ENCODE measurements around the gene RNF227.

GRCh38 chr17:7940743-7941142, 24.7 kb upstream of the RNF227 start:
- TF ChIP-seq CTCF (IDR thresholded peaks at IDR 0.05; ENCODE audit: low read depth, low read length) (no peak), MYC (IDR thresholded peaks at IDR 0.05; ENCODE audit: low read depth, low read length) (no peak), POLR2A (IDR thresholded peaks at IDR 0.05; ENCODE audit: extremely low read depth, insufficient read length) (no peak), MAX (IDR thresholded peaks at IDR 0.05; ENCODE audit: low read depth, low read length) (no peak)

Measured in NB4 (cell line).